HCT116 (cell line): ENCODE data around the gene GDF2. TPM values are rescaled to one million over a fixed set of nuclear protein-coding genes. Genes with fewer than 3 reads are reported as not detected.
A peak's percentile ranks its signal among the peaks of the same experiment; 100 is the strongest.

ENCODE experiments used
- ATAC-seq: fragments of 200-7000 bp; cut with Tn5 transposase; 2 replicates; pipeline ENCODE4 v1.9.1; 2020; ENCODE audit warnings: mild to moderate bottlenecking, moderate library complexity
- BruUV-seq: library from RNA; stranded (reverse); fragments of 400-500 nt; replicated peaks from 2 replicates; lab custom pipeline; 2021; lab: Mats Ljungman, UMichigan
- CTCF ChIA-PET: fragments of 300-600 bp; sonication (Branson Sonifier 250); formaldehyde crosslinking; loops from one replicate; lab custom pipeline; 2021; ENCODE audit warnings: antibody characterized with exemption; lab: Charles Lee
- POLR2A ChIA-PET: fragments of 300-600, 350-600 bp; sonication (Branson Sonifier 250); formaldehyde crosslinking; loops from one replicate; lab custom pipeline; 2021; ENCODE audit warnings: antibody characterized with exemption; lab: Charles Lee
- RAD21 ChIA-PET, 2 experiments: fragments of 300-600 bp; sonication (Branson Sonifier 250); formaldehyde crosslinking; loops; one replicate each; lab custom pipeline; 2023; ENCODE audit warnings: low total read pairs in 2 of 2; ENCODE audit not compliant: uncharacterized antibody in 2 of 2, unreplicated experiment in 2 of 2, low non-redundant PET in 1 of 2; lab: Charles Lee
- DNase-seq: peaks from one replicate; pipeline ENCODE4 v3.0.0-alpha.2; 2010; ENCODE audit warnings: low read depth, low spot score
- H2AFZ ChIP-seq: fragments of 200-600 bp; shearing (Covaris generic), sonication (generic); 2 replicates; pipeline ENCODE4 v1.6.1; 2017; ENCODE audit warnings: low read depth, mixed run types, mixed read lengths, antibody characterized with exemption, low read length; ENCODE audit not compliant: poor library complexity, severe bottlenecking
- H3K27ac ChIP-seq: 2 replicates; pipeline ENCODE4 v1.5.1; 2012; ENCODE audit warnings: low read depth, low read length
- H3K27me3 ChIP-seq: fragments of 200-600 bp; sonication (generic); 2 replicates; pipeline ENCODE4 v1.6.1; 2016; ENCODE audit warnings: mixed run types, low read length, mixed read lengths; ENCODE audit not compliant: insufficient read depth
- H3K36me3 ChIP-seq, 2 experiments: fragments of 200-500 bp in 1 of 2; fragments of 200-600 bp in 1 of 2; sonication (Bioruptor generic) in 1 of 2; sonication (generic) in 1 of 2; 2 replicates each; pipeline versions ENCODE4 v1.5.1 to v1.6.1; 2014 to 2016; ENCODE audit warnings: low read length in 2 of 2, inconsistent platforms in 1 of 2, mixed read lengths in 1 of 2, mixed run types in 1 of 2; ENCODE audit not compliant: insufficient read depth in 2 of 2, control insufficient read depth in 1 of 2
- H3K4me1 ChIP-seq, 2 experiments: fragments of 200-600 bp in 1 of 2; sonication (generic) in 1 of 2; 2 replicates each; pipeline versions ENCODE4 v1.5.1 to v1.6.1; 2012 to 2017; ENCODE audit warnings: low read length in 2 of 2, inconsistent platforms in 1 of 2, mild to moderate bottlenecking in 1 of 2, mixed read lengths in 1 of 2, mixed run types in 1 of 2, moderate library complexity in 1 of 2; ENCODE audit not compliant: insufficient read depth in 2 of 2, control insufficient read depth in 1 of 2
- H3K4me2 ChIP-seq: fragments of 200-600 bp; sonication (generic); 2 replicates; pipeline ENCODE4 v1.6.1; 2017; ENCODE audit warnings: mixed run types, low read length, mixed read lengths
- H3K4me3 ChIP-seq, 2 experiments: fragments of 200-600 bp in 1 of 2; sonication (generic) in 1 of 2; replicated peaks in 1 of 2; 2 replicates each; pipeline ENCODE4 v1.5.1; 2011 to 2016; ENCODE audit warnings: low read length in 2 of 2, control low read depth in 1 of 2, low read depth in 1 of 2, mild to moderate bottlenecking in 1 of 2, mixed read lengths in 1 of 2, mixed run types in 1 of 2
- H3K79me2 ChIP-seq: fragments of 200-600 bp; sonication (generic); 2 replicates; pipeline ENCODE4 v1.6.1; 2017; ENCODE audit warnings: mild to moderate bottlenecking, mixed run types, low read length, moderate library complexity, mixed read lengths; ENCODE audit not compliant: insufficient read depth
- H3K9ac ChIP-seq: fragments of 200-600 bp; sonication (generic); 2 replicates; pipeline ENCODE4 v1.6.1; 2016; ENCODE audit warnings: low read length, mixed read lengths
- H3K9me2 ChIP-seq: fragments of 200-600 bp; sonication (generic), shearing (Covaris generic); 2 replicates; pipeline ENCODE4 v1.6.1; 2017; ENCODE audit warnings: mixed run types, mild to moderate bottlenecking, moderate library complexity; ENCODE audit not compliant: insufficient read depth
- H3K9me3 ChIP-seq, 2 experiments: fragments of 200-500 bp in 1 of 2; fragments of 200-600 bp in 1 of 2; sonication (Bioruptor generic) in 1 of 2; sonication (generic) in 1 of 2; 2 replicates each; pipeline ENCODE4 v1.6.1; 2014 to 2017; ENCODE audit warnings: low read length in 2 of 2, mixed read lengths in 2 of 2, inconsistent platforms in 1 of 2, low read depth in 1 of 2, mild to moderate bottlenecking in 1 of 2, mixed run types in 1 of 2, moderate library complexity in 1 of 2; ENCODE audit not compliant: control insufficient read depth in 1 of 2, insufficient read depth in 1 of 2
- H4K20me1 ChIP-seq: fragments of 200-600 bp; sonication (generic), shearing (Covaris generic); 2 replicates; pipeline ENCODE4 v1.6.1; 2017; ENCODE audit warnings: mixed run types, mild to moderate bottlenecking, moderate library complexity; ENCODE audit not compliant: insufficient read depth
- CEBPB ChIP-seq: IDR thresholded peaks from 2 replicates; pipeline ENCODE4 v1.6.1; 2012; ENCODE audit warnings: low read depth
- CTCF ChIP-seq, 3 experiments: fragments of 200-600 bp in 1 of 3; sonication (generic) in 1 of 3; IDR thresholded peaks in 2 of 3; conservative IDR thresholded peaks in 1 of 3; 2 replicates each; pipeline ENCODE4 v1.5.1; 2012 to 2017; ENCODE audit warnings: low read depth in 2 of 3, low read length in 2 of 3, antibody characterized with exemption in 1 of 3, borderline replicate concordance in 1 of 3, control low read depth in 1 of 3, mild to moderate bottlenecking in 1 of 3, mixed read lengths in 1 of 3, mixed run types in 1 of 3, moderate library complexity in 1 of 3; ENCODE audit not compliant: insufficient read depth in 1 of 3
- EGR1 ChIP-seq: IDR thresholded peaks from 2 replicates; pipeline ENCODE4 v1.6.1; 2012; ENCODE audit warnings: low read depth
- EZH2phosphoT487 ChIP-seq: fragments of 200-600 bp; IDR thresholded peaks from 2 replicates; pipeline ENCODE4 v1.6.1; 2018; ENCODE audit warnings: antibody characterized with exemption, borderline replicate concordance
- JUND ChIP-seq: IDR thresholded peaks from 2 replicates; pipeline ENCODE4 v1.6.1; 2012
- POLR2AphosphoS5 ChIP-seq: IDR thresholded peaks from 2 replicates; pipeline ENCODE4 v1.6.1; 2011; ENCODE audit warnings: mild to moderate bottlenecking, low read depth, low read length, moderate library complexity
- REST ChIP-seq: IDR thresholded peaks from 2 replicates; pipeline ENCODE4 v1.6.1; 2012; ENCODE audit warnings: low read depth
- TCF7L2 ChIP-seq: IDR thresholded peaks from 2 replicates; pipeline ENCODE4 v1.7.0; 2011; ENCODE audit warnings: borderline replicate concordance, inconsistent platforms; ENCODE audit not compliant: insufficient read depth, insufficient read length; ENCODE audit errors: extremely low read depth
- YY1 ChIP-seq: IDR thresholded peaks from 2 replicates; pipeline ENCODE4 v1.6.1; 2011; ENCODE audit warnings: low read length, low read depth, moderate library complexity, mild to moderate bottlenecking; ENCODE audit not compliant: insufficient replicate concordance; ENCODE audit errors: extremely low read depth
- ZFX ChIP-seq: fragments of 450-650 bp; IDR thresholded peaks from 2 replicates; pipeline ENCODE4 v1.6.1; 2017
- intact Hi-C: fragments of 100-400 bp; cut with micrococcal nuclease; formaldehyde crosslinking; loops from 2 replicates; pipeline ENCODE4 v1.10.0; 2022
- total RNA-seq: library from RNA; stranded (reverse); gene quantifications from one replicate; pipeline ENCODE4 v1.2.1, GENCODE V29; 2021; ENCODE audit not compliant: unreplicated experiment

GDF2 gene
- total RNA-seq, 1 experiment from 2014 or later = not detected

- peak; percentile 77 for ATAC-seq
Measured at GRCh38 chr10:47277352-47278151, 44.7 kb upstream of the GDF2 start.

GRCh38 chr10:47278152-47278473, 44.1 kb upstream of the GDF2 start:
- ChIA-PET CTCF (no interaction called here), RAD21 (no interaction called here), POLR2A (no interaction called here)
- no peaks in the 10 kb centered on the region for H3K9me2 ChIP-seq
- no peak overlapping the region; the same call in 1 of the 2 replicates for H3K4me2 ChIP-seq
- H3K4me3 ChIP-seq = no peak overlapping the region
- peak overlapping the region; percentile 8; the same call in 1 of the 2 replicates for H3K27ac ChIP-seq
- no peaks in the 10 kb centered on the region; a peak in 1 of 4 replicates for H3K9me3 ChIP-seq
- no peaks in the 10 kb centered on the region for H4K20me1 ChIP-seq
- ATAC-seq (no peak), DNase-seq (no peak)
- H3K9ac ChIP-seq = no peak overlapping the region
- H3K4me1 ChIP-seq = peaks cover 7 to 11% of the 10 kb centered on the region in 2 experiments; a peak in 3 of 4 replicates
- H3K36me3 ChIP-seq = no peaks in the 10 kb centered on the region
- no peaks in the 10 kb centered on the region for H3K79me2 ChIP-seq
- no peak overlapping the region for H2AFZ ChIP-seq
- BruUV-seq = no TSS peak
- H3K27me3 ChIP-seq = no peaks in the 10 kb centered on the region
- intact Hi-C loops = no loop called here
- TF ChIP-seq REST = no peak
- TF ChIP-seq CEBPB = no peak
- TF ChIP-seq YY1 = no peak
- TF ChIP-seq POLR2AphosphoS5 = no peak
- no peak for TF ChIP-seq JUND
- TF ChIP-seq CTCF (IDR thresholded peaks at IDR 0.05 in 2 of 3, conservative IDR thresholded peaks at IDR 0.05 in 1 of 3; ENCODE audit: borderline replicate concordance in 1 of 3, insufficient read depth in 1 of 3, low read depth in 2 of 3, low read length in 2 of 3) = no peak
- TF ChIP-seq EZH2phosphoT487 = no peak
- TF ChIP-seq ZFX = no peak

More at GRCh38 chr10:47277352-47278151, 44.7 kb upstream of the GDF2 start:
- H3K9ac ChIP-seq = no peak overlapping the region
- TF ChIP-seq POLR2AphosphoS5 (no peak), EGR1 (no peak), JUND (peak; percentile 32; the same call in 1 of the 2 replicates), TCF7L2 (peak; percentile 82)
- TF ChIP-seq, all 23 proteins: peak for 2
- ChIA-PET POLR2A (no interaction called here), CTCF (no interaction called here), RAD21 (no interaction called here)
- Histone ChIP-seq H3K79me2 (no peaks in the 10 kb centered on the region), H3K27me3 (no peaks in the 10 kb centered on the region), H3K36me3 (no peaks in the 10 kb centered on the region), H3K9me3 (no peaks in the 10 kb centered on the region; a peak in 1 of 4 replicates), H3K4me1 (peaks cover 7 to 11% of the 10 kb centered on the region in 2 experiments; a peak in 3 of 4 replicates), H2AFZ (no peak overlapping the region), H3K4me2 (peak overlapping the region; percentile 36), H3K27ac (peak overlapping the region; percentile 8; the same call in 1 of the 2 replicates), H3K4me3 (no peak overlapping the region), H3K9me2 (no peaks in the 10 kb centered on the region), H4K20me1 (no peaks in the 10 kb centered on the region)
- DNase-seq = no peak
- no TSS peak for BruUV-seq
- intact Hi-C loops = no loop called here
